ENCODE data around the gene CRYGC.

Gene CRYGC, protein sequence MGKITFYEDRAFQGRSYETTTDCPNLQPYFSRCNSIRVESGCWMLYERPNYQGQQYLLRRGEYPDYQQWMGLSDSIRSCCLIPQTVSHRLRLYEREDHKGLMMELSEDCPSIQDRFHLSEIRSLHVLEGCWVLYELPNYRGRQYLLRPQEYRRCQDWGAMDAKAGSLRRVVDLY

DNA sequence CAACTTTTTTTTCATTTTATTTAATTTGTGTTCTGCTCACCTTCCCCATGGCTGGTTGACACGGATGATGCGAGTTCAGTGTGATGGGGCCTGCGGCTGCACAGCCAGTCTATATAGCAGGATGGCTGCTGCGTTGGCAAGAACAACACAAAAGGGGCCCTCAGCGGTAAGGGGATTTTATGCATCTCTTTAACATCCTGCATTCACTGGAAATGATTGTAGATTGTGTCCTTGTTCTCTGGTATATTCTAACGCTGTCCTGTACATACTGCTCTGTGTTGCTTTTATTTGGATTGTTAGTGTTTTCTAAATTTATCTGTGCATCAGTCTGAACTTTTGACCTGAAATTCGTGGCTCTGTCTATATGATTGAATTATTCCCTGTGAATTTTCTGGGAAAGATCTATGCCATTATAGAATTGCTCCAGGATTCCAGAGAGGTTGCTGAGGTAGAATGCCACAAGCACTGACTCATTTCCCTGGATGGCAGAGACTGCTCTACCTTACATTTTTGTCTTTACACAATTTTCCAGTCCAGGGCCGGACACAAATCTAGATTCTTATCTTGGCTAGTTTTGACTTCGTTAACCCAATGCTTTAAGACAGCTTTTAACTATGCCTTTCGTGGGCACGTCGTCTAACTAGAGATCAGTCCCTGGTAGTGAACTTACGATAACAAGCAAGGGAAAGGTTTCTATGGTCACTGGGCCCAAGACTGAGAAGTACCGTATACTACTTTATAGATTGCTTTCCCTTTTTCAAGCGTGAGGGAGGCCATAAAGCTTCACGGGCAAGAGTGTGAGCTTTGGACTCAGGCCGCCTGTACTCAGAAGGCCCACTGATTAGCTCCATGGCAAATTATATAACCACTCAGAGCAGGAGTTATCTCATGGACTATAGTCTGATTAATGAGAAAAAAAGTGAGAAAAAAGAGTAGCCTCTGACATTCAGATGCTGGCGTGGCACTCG lies at the start of gene CRYGC:
TSS of gene CRYGC (minus strand) at position 85 of the 968 bp plus-strand sequence. CDS start at position 49, 36 bp downstream.
- DNase-seq, result no peak

GRCh38 chr2:208179028-208179609 lies 49.5 kb upstream of the CRYGC start:
- DNase-seq, result no peak

DNA sequence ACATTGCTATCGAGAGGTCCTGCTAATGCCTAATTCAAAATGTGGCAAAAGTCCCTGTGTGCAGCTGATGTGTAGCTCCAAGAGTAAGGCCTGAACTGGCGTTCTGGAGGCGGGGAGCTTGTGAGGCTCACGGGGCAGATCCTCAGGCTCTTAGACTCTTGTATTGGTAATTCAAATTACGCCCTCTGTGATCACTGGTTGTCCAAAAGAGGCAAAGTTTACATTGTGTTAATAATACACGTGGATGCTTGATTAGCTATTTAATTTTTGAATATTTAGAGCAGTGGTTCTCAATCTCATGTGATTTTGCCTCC lies 46.2 kb upstream of the CRYGC start:
- peak in 2 of 56 donors; percentile 8 for DNase-seq

- peak in 55 of 56 donors; percentile 5 to 93 (median 59) for DNase-seq
Measured at GRCh38 chr2:208175069-208175839, 45.6 kb upstream of the CRYGC start.

- DNase-seq, result no peak
Measured at GRCh38 chr2:208174144-208174543, 44.5 kb upstream of the CRYGC start.

GRCh38 chr2:208172125-208172524 lies 42.5 kb upstream of the CRYGC start:
- DNase-seq, result no peak

GRCh38 chr2:208164951-208165755 lies 35.5 kb upstream of the CRYGC start:
- no peak for DNase-seq

DNA sequence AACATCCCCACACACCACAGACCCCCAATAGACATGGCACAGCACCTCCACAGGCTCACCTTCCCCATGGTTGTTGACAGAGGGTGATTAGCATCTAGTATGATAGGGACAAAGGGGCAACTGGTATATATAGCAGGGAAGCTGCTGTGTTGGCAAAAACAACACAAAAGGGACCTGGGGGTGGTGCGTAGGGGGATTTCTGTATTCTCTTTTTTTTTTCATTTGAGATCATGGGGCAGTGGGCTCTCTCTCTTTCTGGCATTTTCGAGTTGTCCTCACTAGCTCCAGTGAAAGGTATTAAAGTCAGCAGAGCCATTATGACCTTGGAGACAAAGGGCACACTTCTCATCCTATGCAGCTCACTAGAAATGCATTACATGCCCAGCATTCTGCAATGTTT lies 33.9 kb upstream of the CRYGC start, which contains the start of gene CRYGA:
TSS of gene CRYGA (minus strand) at position 101 of the 400 bp plus-strand sequence. CDS start at position 68, 33 bp downstream.
- no peak for DNase-seq

DNA sequence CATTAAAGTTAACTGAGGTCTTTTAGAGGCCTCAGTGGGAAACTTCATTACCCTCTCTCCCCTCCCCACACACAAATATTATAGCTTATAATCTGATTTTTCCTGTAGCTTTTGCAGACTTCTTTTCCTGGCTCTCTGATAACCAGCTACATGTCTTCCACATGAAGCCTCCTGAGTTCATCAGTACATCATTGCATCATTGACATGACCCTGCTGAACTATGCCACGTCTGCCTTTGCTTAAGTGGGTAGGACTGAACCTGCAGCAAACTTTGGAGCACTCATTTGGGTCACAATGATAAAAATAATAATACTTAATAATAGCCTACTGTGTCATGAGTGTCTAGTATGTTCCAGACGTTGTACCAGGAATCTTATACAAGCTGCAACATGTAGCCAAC lies 26.8 kb upstream of the CRYGC start:
- no peak for DNase-seq

DNA sequence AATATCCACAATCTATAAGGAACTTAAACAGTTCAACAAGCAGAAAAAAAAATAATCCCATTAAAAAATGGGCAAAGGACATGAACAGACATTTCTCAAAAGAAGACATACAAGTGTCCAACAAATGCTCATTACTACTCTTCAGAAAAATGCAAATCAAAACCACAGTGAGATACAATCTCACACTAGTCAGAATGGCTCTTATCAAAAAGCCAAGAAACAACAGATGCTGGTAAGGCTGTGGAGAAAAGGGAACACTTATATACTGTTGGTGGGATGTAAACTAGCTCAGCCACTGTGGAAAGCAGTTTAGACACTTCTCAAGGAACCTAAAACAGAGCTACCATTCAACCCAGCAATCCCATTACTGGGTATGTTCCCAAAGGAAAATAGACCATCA lies 23.5 kb upstream of the CRYGC start:
- no peak for DNase-seq

GRCh38 chr2:208150956-208151355 lies 21.3 kb upstream of the CRYGC start:
- no peak for DNase-seq

GRCh38 chr2:208150094-208150493 lies 20.5 kb upstream of the CRYGC start:
- no peak for DNase-seq

- no peak for DNase-seq
Measured at GRCh38 chr2:208148803-208149202, 19.2 kb upstream of the CRYGC start.

DNA sequence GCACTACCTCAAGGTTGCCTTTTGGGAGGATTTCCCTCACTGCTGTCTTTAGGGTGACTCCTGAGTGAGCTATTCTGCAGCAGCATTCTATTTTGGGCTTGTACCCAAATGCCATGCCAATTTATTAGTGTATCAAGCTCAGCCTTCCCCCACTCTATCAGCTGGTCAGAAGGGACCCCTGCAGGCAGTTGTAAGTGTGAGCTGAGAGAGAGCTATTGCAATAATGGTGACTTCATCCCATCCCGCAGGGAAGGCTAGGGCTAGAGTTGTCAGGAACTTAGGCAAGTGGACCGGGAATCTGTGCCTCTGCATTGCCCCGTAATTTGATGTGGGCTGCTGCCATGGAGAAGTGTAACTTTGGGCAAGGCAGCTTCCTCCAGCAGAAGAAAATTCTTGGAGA lies 18.1 kb upstream of the CRYGC start:
- DNase-seq, result no peak

DNA sequence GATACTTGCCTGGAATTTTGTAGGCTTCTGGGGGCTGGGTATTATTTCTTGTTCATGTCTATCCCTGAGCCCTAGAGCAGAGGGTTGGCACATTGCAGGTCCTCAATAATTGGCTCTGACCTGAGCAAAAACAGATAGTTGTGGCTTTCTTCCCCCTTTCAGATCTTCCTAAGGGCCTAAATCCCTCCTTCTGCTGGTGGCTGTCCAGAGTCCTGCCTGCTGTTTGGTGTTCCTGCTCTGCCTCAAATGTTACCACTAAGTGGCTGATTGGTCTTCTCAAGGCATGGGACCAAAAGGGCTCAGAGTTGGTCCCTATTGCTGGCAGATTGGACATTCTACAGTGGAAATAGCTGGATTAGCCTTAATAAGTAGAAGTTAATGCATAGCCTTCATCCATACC lies 17.4 kb upstream of the CRYGC start:
- no peak for DNase-seq

DNA sequence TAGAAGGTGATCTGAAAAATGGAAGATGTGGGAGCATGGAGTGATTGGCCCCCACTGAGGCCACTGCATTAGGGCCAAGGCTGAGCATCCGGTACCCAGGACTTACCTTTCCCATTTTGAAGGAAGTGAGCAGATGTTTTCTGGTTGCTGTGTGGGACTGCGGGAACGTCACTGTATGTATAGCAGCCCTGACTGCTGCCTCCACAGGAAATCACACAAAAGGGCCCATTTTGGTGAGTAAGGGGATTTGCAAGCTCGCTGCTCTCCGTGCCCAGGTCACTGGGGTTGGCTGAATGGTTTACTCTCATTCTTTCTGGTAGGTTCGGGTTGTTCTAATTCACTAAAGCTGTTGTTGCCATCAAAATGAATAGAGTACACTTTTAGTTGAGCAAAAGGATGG lies 16.4 kb upstream of the CRYGC start, which contains the start of gene CRYGB:
TSS of gene CRYGB (minus strand) at position 153 of the 400 bp plus-strand sequence. CDS start at position 115, 38 bp downstream.
- DNase-seq, result no peak

DNA sequence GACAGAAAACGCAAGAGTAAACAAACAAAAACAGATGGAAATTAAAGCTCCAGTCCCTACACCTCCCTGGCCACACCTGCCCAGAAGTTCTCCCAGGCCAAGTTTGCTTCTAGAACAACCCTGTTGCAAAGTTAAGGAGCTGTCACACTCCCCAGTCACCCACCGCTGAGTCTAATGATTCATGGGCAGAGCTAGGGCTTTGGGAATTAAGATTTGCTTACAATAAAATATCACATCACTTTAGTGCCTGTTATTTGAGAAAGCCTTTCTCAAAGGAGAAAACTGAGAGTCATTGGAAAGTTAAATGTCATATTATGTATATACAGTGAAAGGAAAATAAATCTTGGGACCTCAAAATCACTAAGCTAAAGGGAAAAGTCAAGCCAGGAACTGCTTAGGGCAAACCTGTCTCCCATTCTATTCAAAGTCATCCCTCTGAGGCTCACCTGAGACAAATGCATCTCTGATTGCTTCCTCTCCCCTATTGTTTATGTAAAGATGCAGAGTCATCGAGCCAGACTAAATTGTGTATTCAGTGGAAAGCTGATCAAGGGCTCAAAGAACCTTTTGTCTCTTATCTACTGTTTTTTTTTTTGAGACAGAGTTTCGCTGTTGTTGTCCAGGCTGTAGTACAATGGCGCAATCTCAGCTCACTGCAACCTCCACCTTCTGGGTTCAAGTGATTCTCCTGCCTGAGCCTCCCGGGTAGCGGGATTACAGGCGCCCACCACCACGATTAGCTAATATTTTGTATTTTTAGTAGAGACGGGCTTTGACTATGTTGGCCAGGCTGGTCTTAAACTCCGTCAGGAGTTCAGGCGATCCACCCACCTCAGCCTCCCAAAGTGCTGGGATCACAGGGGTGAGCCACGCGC lies 13.5 kb upstream of the CRYGC start:
- peak in 2 of 56 donors; percentile 3 to 7 for DNase-seq

DNA sequence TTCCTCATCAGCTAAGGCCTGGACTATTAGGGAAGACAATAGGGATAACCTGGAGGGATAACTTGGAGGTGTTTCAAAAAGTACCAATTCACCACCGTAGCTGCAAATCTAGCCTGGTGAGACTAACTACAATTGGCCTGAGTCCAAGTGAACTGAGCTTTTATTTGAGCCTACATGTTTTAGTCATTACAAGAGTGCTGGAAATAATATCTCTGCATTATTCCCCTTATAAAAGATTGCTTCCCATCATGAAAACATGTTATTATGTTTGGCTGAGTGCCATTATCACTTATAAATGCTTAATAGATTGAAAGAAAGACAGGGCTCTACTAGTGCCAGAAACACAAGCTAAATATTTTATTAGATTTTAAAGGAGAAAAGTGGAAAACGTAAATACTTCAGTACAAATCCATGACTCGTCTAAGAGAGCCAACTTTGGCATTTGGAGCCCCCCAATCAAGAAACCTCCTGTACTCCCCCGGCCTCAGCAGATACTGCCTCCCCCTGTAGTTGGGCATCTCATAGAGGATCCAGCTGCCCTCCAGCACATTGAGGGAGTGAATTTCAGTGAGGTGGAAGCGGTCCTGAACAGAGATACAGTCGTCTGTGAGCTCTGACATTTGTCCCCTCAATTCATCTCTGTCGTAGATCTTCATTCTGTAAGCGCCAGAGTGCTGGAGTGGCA lies 12.8 kb upstream of the CRYGC start:
- DNase-seq, result peak in 1 of 56 donors; percentile 3

- no peak for DNase-seq
Measured at GRCh38 chr2:208139447-208139846, 9.8 kb upstream of the CRYGC start.
